ENCODE data around the gene CDADC1.

CDADC1 gene

DNA sequence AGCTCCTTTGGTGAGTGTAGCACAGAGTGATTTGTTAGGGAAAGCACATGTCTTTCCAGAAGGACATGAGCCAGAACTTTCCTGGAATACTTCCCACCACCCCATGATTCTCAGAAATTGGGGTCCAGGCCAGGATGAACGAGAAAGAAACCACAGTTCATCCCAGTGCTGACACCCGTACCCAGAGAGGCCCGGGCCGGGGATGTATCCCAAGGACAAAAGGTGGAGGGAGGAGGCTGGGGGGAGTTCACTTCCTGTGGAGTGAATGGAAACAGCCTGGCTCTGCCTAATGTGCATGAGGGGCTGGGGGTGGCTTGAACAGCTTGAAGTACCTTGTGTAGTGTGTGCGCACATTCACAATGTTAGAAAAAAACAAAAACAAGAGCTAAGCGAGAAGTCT is 47.5 kb downstream of the CDADC1 start:
- no peak overlapping the region for H3K9ac ChIP-seq (ENCODE audit: low read depth, low read length)
- H3K36me3 ChIP-seq (ENCODE audit: control insufficient read depth, insufficient read depth, low read length) = no peaks in the 10 kb centered on the region
- no peaks in the 10 kb centered on the region for H3K9me3 ChIP-seq (ENCODE audit: control insufficient read depth, insufficient read depth, low read length)
- H3K27ac ChIP-seq (ENCODE audit: low read depth, low read length) = no peak overlapping the region
- no peak overlapping the region for H3K4me3 ChIP-seq (ENCODE audit: low read depth, low read length)
- H3K27me3 ChIP-seq (ENCODE audit: control insufficient read depth, insufficient read depth, low read length) = no peaks in the 10 kb centered on the region
- H3K4me1 ChIP-seq (ENCODE audit: control insufficient read depth, insufficient read depth, low read length) = no peaks in the 10 kb centered on the region

DNA sequence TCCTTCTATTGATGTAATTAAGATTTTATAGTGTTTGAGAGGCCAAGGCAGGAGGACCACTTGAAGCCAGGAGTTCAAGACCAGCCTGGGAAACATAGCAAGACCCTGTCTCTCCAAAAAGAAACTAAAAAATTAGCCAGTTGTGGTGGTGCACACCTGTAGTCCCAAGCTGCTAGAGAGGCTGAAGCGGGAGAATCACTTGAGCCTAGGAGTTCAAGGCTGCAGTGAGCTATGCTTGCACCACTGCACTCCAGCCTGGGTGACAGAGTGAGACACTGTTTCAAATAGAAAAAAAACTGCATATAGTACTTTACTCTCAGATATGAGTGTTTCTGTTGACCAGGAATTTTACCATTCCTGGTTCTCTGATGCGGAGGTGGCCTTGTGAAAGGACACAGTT is 48.9 kb downstream of the CDADC1 start:
- no peaks in the 10 kb centered on the region; the same call in 1 of the 2 replicates for H3K4me1 ChIP-seq (ENCODE audit: control insufficient read depth, insufficient read depth, low read length)
- no peaks in the 10 kb centered on the region for H3K36me3 ChIP-seq (ENCODE audit: control insufficient read depth, insufficient read depth, low read length)
- no peaks in the 10 kb centered on the region for H3K9me3 ChIP-seq (ENCODE audit: control insufficient read depth, insufficient read depth, low read length)
- no peak overlapping the region for H3K4me3 ChIP-seq (ENCODE audit: low read depth, low read length)
- H3K27me3 ChIP-seq (ENCODE audit: control insufficient read depth, insufficient read depth, low read length) = no peaks in the 10 kb centered on the region
- no peak overlapping the region for H3K9ac ChIP-seq (ENCODE audit: low read depth, low read length)
- no peak overlapping the region for H3K27ac ChIP-seq (ENCODE audit: low read depth, low read length)

DNA sequence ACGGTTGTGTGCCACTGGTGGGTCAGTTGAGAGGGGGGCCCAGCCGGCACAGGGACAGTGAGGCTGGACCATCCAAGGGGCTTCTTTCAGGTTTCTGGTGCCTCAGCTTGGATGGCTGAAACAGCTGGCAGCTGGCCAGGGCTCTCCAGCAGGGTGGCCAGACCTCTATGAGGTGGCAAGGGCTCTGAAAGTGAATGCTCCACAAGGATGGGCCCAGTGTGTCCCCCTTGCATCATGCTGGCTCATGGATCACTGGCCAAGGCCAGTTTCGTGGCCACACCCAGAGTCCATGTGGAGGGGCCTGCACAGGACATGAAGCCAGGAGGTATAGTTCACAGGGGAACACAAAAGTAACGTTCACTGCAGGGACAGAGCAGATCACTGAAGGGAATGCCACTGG is 49.6 kb downstream of the CDADC1 start:
- Histone ChIP-seq H3K9me3 (ENCODE audit: control insufficient read depth, insufficient read depth, low read length) (no peaks in the 10 kb centered on the region), H3K9ac (ENCODE audit: low read depth, low read length) (no peak overlapping the region), H3K27ac (ENCODE audit: low read depth, low read length) (no peak overlapping the region), H3K4me1 (ENCODE audit: control insufficient read depth, insufficient read depth, low read length) (no peaks in the 10 kb centered on the region; the same call in 1 of the 2 replicates), H3K27me3 (ENCODE audit: control insufficient read depth, insufficient read depth, low read length) (no peaks in the 10 kb centered on the region), H3K4me3 (ENCODE audit: low read depth, low read length) (no peak overlapping the region), H3K36me3 (ENCODE audit: control insufficient read depth, insufficient read depth, low read length) (no peaks in the 10 kb centered on the region)

DNA sequence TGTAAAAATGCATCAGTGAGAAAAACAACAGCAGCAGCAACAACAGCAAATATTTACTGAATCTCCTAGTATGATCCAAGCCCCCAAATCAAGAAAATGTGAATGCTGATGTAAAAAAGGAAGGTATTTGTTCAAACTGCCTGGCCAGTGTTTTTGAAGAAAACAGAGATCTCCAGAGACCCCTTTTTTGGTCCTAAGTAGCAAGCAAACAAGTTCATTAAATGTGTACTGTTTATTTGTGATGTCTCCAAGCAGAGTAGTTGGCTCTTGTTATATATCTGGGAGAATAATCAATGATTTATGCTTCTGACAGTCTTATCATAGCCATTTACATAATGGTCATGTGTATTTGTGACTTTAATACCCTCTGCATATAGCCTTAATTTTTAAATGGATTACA is 50.7 kb downstream of the CDADC1 start:
- Histone ChIP-seq H3K27ac (ENCODE audit: low read depth, low read length) (no peak overlapping the region), H3K9me3 (ENCODE audit: control insufficient read depth, insufficient read depth, low read length) (no peaks in the 10 kb centered on the region), H3K4me3 (ENCODE audit: low read depth, low read length) (no peak overlapping the region), H3K27me3 (ENCODE audit: control insufficient read depth, insufficient read depth, low read length) (no peaks in the 10 kb centered on the region), H3K4me1 (ENCODE audit: control insufficient read depth, insufficient read depth, low read length) (no peaks in the 10 kb centered on the region; the same call in 1 of the 2 replicates), H3K9ac (ENCODE audit: low read depth, low read length) (no peak overlapping the region), H3K36me3 (ENCODE audit: control insufficient read depth, insufficient read depth, low read length) (no peaks in the 10 kb centered on the region)

DNA sequence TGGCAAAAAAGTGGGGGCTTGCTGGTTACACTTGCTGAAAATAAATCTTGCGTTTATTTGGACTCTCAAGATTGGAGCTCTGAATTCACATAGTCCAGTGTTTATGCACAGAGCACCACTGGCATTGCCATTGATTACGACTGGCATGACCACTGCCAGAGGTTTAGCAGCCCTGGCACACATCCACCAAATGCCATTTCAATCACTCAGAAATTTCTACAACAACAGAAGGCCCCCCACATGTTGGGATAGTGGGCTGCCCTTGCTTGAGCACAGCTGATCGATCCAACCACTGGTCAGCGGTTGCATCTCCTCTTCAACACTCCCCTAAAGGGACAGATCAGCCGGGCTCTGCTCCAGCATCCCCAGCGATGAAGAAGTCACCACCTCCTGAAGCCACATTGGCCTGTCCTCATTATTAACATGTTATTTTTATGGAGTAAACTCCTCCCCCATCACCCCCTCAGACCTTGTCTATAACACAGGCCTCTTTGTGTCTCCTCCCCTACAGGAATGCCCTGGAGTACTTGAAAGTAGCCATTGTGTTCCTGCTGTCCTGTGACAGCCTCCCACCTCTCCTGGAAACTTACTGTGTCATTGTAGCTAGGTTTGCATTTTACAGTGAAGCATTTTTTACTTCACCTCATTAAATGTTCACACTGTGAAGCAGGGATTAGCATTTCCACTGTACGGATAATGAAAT is 51.3 kb downstream of the CDADC1 start:
- no peak overlapping the region for H3K4me3 ChIP-seq (ENCODE audit: low read depth, low read length)
- no peaks in the 10 kb centered on the region for H3K27me3 ChIP-seq (ENCODE audit: control insufficient read depth, insufficient read depth, low read length)
- no peak overlapping the region for H3K9ac ChIP-seq (ENCODE audit: low read depth, low read length)
- no peaks in the 10 kb centered on the region; the same call in 1 of the 2 replicates for H3K4me1 ChIP-seq (ENCODE audit: control insufficient read depth, insufficient read depth, low read length)
- no peak overlapping the region for H3K27ac ChIP-seq (ENCODE audit: low read depth, low read length)
- H3K36me3 ChIP-seq (ENCODE audit: control insufficient read depth, insufficient read depth, low read length) = no peaks in the 10 kb centered on the region
- no peaks in the 10 kb centered on the region for H3K9me3 ChIP-seq (ENCODE audit: control insufficient read depth, insufficient read depth, low read length)

DNA sequence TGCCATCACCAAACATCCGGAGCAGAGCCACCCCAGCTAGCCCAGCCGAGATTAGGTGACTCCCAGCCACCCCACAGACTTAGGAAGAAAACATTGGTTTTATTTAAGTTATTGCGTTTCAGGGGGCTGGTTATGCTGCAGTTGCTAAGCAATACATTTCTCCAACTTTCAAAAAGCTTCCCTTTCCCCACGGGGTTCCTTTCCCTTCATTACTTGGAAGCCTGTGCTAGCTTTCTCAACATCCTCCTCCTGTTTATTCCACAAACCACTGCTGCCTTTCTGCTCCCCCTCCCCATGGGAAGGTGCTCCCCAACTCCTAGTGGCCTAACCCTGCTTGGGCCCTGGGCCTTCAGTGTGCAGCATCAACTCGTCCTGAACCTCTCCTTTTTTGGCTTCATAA is 52.6 kb downstream of the CDADC1 start:
- Histone ChIP-seq H3K9me3 (ENCODE audit: control insufficient read depth, insufficient read depth, low read length) (no peaks in the 10 kb centered on the region), H3K9ac (ENCODE audit: low read depth, low read length) (no peak overlapping the region), H3K36me3 (ENCODE audit: control insufficient read depth, insufficient read depth, low read length) (no peaks in the 10 kb centered on the region), H3K27ac (ENCODE audit: low read depth, low read length) (no peak overlapping the region), H3K4me1 (ENCODE audit: control insufficient read depth, insufficient read depth, low read length) (no peaks in the 10 kb centered on the region; the same call in 1 of the 2 replicates), H3K27me3 (ENCODE audit: control insufficient read depth, insufficient read depth, low read length) (no peaks in the 10 kb centered on the region), H3K4me3 (ENCODE audit: low read depth, low read length) (no peak overlapping the region)

DNA sequence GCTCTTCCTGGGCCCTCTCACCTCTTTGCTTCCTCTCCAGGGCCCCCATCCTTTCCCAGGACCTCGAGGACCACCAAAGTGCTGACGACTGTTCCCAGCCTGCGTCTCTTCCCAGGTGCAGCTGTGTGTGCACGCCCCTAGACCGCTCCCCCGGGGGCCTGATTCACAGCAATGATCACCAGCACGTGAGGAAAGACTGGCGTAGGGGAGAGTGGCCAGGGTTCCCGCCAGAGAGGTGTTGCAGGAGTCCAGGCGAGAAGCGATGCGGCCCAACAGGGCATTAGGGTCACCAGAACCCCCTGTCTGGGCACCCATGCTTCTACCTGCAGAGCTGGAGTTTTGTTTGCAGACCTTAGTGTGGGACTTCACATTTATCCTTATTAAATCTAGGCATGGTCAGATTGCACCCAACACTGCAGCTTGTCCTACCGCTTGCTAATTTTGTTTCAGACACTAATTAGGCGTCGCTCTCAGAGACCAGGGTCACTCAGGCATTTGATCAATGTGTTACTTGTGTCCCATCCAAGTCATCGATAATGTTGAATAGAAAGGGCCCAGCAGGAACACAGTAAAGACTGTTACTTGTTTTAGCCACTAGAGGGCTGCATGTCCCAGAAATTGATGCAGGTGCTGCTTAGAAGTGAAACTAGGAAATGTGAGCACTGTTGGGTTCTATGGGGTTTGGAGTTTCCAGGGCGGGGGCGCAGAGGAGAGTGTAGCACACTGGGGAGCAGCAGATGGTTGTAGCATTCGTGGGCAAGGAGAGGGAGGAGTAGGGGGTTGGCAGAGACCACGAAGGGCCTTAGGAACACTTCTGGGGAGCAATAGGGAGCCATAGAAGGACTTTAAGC is 53.2 kb downstream of the CDADC1 start:
- Histone ChIP-seq H3K4me1 (ENCODE audit: control insufficient read depth, insufficient read depth, low read length) (no peaks in the 10 kb centered on the region; the same call in 1 of the 2 replicates), H3K9ac (ENCODE audit: low read depth, low read length) (no peak overlapping the region), H3K9me3 (ENCODE audit: control insufficient read depth, insufficient read depth, low read length) (no peaks in the 10 kb centered on the region), H3K36me3 (ENCODE audit: control insufficient read depth, insufficient read depth, low read length) (no peaks in the 10 kb centered on the region), H3K27ac (ENCODE audit: low read depth, low read length) (no peak overlapping the region), H3K4me3 (ENCODE audit: low read depth, low read length) (no peak overlapping the region), H3K27me3 (ENCODE audit: control insufficient read depth, insufficient read depth, low read length) (no peaks in the 10 kb centered on the region)

DNA sequence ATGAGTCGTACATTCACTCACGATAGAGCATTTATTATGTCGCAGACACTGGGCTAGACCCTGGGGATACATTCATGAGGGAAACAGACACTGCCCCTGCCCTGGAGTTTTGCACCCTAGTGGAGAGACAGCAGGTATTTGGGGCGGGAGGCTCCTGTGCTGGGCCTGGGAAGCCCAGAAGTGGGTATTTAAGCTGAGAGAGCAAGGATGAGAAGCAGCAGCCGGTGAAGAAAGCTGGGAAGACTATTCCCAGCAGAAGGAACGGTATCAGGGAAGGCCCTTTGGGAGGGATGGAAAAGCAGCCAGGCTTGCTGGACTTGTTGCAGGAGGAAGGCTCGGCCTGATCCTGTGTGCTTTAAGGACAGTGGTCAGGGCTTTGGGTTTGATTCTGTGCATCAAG is 54.5 kb downstream of the CDADC1 start:
- H3K9ac ChIP-seq (ENCODE audit: low read depth, low read length) = no peak overlapping the region
- no peaks in the 10 kb centered on the region for H3K27me3 ChIP-seq (ENCODE audit: control insufficient read depth, insufficient read depth, low read length)

DNA sequence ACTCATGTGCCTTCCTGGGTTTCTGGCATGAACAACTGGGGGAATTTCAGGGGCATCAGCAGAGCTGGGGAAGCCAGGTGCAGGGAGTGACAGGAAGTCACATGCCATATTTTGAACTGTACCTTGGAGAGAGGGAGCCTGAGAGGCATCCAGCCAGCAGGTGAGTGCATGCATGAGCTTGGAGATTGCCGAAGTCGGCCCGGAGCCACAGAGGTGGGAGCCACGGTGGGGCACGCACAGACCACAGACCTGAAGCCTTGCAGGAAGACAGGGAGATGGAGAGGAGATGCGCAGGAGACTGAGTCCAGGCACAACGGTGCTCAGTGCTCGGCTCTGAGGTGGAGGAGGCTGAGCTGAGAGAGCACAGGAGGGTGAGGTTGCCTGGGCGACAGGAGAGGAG is 55.1 kb downstream of the CDADC1 start:
- H3K36me3 ChIP-seq (ENCODE audit: control insufficient read depth, insufficient read depth, low read length) = no peaks in the 10 kb centered on the region
- no peaks in the 10 kb centered on the region for H3K27me3 ChIP-seq (ENCODE audit: control insufficient read depth, insufficient read depth, low read length)
- no peak overlapping the region for H3K27ac ChIP-seq (ENCODE audit: low read depth, low read length)
- H3K9ac ChIP-seq (ENCODE audit: low read depth, low read length) = no peak overlapping the region
- H3K4me1 ChIP-seq (ENCODE audit: control insufficient read depth, insufficient read depth, low read length) = no peaks in the 10 kb centered on the region; the same call in 1 of the 2 replicates
- no peak overlapping the region for H3K4me3 ChIP-seq (ENCODE audit: low read depth, low read length)
- H3K9me3 ChIP-seq (ENCODE audit: control insufficient read depth, insufficient read depth, low read length) = no peaks in the 10 kb centered on the region

More for the DNA sequence above, 54.5 kb downstream of the CDADC1 start:
- no peaks in the 10 kb centered on the region for H3K9me3 ChIP-seq (ENCODE audit: control insufficient read depth, insufficient read depth, low read length)
- no peak overlapping the region for H3K27ac ChIP-seq (ENCODE audit: low read depth, low read length)
- H3K36me3 ChIP-seq (ENCODE audit: control insufficient read depth, insufficient read depth, low read length) = no peaks in the 10 kb centered on the region
- H3K4me3 ChIP-seq (ENCODE audit: low read depth, low read length) = no peak overlapping the region
- no peaks in the 10 kb centered on the region; the same call in 1 of the 2 replicates for H3K4me1 ChIP-seq (ENCODE audit: control insufficient read depth, insufficient read depth, low read length)

DNA sequence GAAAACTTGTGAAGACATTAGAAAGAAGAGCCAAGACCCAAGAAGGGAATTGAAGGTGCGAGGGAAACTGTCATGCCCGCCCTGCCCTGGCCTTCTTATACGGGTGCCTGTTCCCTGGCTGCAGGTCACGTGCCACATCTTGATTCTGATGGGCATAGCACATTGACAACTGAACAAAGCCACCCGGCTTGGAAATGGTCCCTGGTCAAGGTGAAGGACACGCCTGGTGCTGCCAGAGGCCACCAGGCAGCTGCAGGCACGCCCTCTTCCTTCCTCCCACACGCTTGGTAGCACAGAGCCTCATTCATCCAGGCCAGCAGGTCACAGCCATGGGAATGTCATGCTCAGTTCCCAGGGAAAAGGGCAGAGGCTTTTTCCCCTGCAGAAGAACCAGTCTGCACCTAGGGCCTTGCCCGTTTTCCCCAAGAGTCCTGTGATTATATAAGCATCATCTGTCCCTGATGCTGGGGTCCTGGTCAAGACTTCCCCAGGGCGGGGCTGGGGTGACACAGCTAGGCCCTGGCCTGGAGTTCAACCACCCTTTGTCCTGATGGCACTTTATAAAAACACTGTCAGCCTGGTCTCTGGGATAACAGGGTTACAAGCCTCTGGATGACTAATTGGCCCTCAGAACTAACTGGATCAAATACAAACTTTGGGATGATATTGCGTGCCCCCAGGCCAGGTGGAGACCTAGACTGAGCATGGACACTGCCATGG is 56.0 kb downstream of the CDADC1 start:
- Histone ChIP-seq H3K4me1 (ENCODE audit: control insufficient read depth, insufficient read depth, low read length) (no peaks in the 10 kb centered on the region; the same call in 1 of the 2 replicates), H3K36me3 (ENCODE audit: control insufficient read depth, insufficient read depth, low read length) (no peaks in the 10 kb centered on the region), H3K27ac (ENCODE audit: low read depth, low read length) (no peak overlapping the region), H3K9ac (ENCODE audit: low read depth, low read length) (no peak overlapping the region), H3K9me3 (ENCODE audit: control insufficient read depth, insufficient read depth, low read length) (no peaks in the 10 kb centered on the region), H3K27me3 (ENCODE audit: control insufficient read depth, insufficient read depth, low read length) (no peaks in the 10 kb centered on the region), H3K4me3 (ENCODE audit: low read depth, low read length) (no peak overlapping the region)
